GM12878 (cell line): ENCODE data around the gene NTRK1.

ENCODE experiments used
- HDAC2 ChIP-seq: fragments of 200-600 bp; sonication (generic); IDR thresholded peaks from 2 replicates; pipeline ENCODE4 v1.6.1; 2017
- POLR2A ChIP-seq: IDR thresholded peaks from 2 replicates; pipeline ENCODE4 v1.6.1; 2011; ENCODE audit warnings: low read depth, mild to moderate bottlenecking, low read length
- TF ChIP-seq, protein P1 (sequence below), 3 experiments: IDR thresholded peaks in 2 of 3; conservative IDR thresholded peaks in 1 of 3; 2 replicates each; pipeline ENCODE4 v1.5.1; 2011; ENCODE audit warnings: low read depth in 3 of 3, low read length in 3 of 3, mild to moderate bottlenecking in 3 of 3, control low read depth in 2 of 3, moderate library complexity in 2 of 3, inconsistent platforms in 1 of 3, mixed read lengths in 1 of 3; ENCODE audit not compliant: control insufficient read depth in 2 of 3, insufficient read depth in 1 of 3; ENCODE audit errors: extremely low read depth in 1 of 3

DNA sequence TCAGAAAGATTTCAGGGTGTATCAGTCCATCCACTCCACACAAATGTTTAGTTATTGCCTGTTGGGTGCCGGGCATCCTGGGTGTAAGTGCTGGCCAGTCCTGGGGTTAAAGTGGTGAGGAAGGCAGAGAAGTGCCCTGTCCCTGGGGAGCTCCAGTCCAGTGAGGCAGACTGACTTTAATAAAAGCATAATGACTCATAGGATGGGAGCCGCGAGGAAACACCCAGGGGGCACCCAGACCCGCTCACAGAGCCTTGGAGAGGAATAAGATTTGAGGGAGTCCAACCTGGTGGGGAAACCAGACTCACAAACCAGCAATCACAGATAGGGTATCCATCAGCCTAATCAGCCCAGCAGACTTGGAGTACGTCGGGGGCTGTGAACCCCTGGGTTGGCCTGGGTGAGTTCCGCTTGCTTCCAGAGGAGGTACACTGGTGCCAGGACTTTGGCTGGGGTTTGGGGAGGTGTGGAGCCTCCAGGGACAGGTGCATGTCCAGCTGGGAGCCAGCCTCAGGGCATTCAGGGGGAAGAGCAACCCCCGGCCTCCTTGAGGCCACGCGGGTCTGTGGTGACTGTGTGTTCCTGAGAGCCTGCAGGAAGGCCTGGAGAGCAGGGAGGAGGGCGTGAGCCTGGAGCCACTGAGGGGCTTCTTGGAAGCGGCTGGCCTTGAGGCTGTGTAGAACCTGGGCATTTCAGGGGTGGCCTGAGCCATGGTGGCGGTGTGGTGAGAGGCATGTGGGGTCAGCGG lies 36.6 kb downstream of the NTRK1 start:
- no peak for TF ChIP-seq HDAC2
- TF ChIP-seq, protein P1, sequence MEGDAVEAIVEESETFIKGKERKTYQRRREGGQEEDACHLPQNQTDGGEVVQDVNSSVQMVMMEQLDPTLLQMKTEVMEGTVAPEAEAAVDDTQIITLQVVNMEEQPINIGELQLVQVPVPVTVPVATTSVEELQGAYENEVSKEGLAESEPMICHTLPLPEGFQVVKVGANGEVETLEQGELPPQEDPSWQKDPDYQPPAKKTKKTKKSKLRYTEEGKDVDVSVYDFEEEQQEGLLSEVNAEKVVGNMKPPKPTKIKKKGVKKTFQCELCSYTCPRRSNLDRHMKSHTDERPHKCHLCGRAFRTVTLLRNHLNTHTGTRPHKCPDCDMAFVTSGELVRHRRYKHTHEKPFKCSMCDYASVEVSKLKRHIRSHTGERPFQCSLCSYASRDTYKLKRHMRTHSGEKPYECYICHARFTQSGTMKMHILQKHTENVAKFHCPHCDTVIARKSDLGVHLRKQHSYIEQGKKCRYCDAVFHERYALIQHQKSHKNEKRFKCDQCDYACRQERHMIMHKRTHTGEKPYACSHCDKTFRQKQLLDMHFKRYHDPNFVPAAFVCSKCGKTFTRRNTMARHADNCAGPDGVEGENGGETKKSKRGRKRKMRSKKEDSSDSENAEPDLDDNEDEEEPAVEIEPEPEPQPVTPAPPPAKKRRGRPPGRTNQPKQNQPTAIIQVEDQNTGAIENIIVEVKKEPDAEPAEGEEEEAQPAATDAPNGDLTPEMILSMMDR (IDR thresholded peaks at IDR 0.05 in 2 of 3, conservative IDR thresholded peaks at IDR 0.05 in 1 of 3; ENCODE audit: control insufficient read depth in 2 of 3, extremely low read depth in 1 of 3, insufficient read depth in 1 of 3, low read depth in 3 of 3, low read length in 3 of 3), result no peak
- no peak for TF ChIP-seq POLR2A
